Spleen (tissue), 11 donors: Measurements from ENCODE around the gene CARD10. TPM values are rescaled to one million over a fixed set of nuclear protein-coding genes. Genes with fewer than 3 reads are reported as not detected.
A peak's percentile ranks its signal among the peaks of the same experiment; 100 is the strongest.

Experiments used
- DNase-seq: peaks from one replicate; pipeline ENCODE4 v3.0.0-alpha.2; 2020
- H3K27ac ChIP-seq, 8 donors: fragments of 200-600 bp; sonication (generic) in 7 of 8; 1 replicate in 4 of 8; 2 replicates in 4 of 8; pipeline versions ENCODE4 v1.5.0 to v1.8.0; 2016 to 2021; ENCODE audit warnings: inconsistent platforms in 4 of 8, mild to moderate bottlenecking in 4 of 8, moderate library complexity in 1 of 8
- H3K27me3 ChIP-seq, 7 donors: fragments of 200-600 bp; sonication (generic) in 6 of 7; replicated peaks in 1 of 7; 1 replicate in 4 of 7; 2 replicates in 3 of 7; pipeline versions ENCODE4 v1.5.0 to v1.8.0; 2016 to 2021; ENCODE audit warnings: inconsistent platforms in 3 of 7, mild to moderate bottlenecking in 1 of 7
- H3K36me3 ChIP-seq, 6 donors: fragments of 200-600 bp; sonication (generic) in 5 of 6; 1 replicate in 4 of 6; 2 replicates in 2 of 6; pipeline versions ENCODE4 v1.5.0 to v1.8.0; 2016 to 2021; ENCODE audit warnings: inconsistent platforms in 2 of 6
- H3K4me1 ChIP-seq, 6 donors: fragments of 200-600 bp; sonication (generic) in 5 of 6; 1 replicate in 3 of 6; 2 replicates in 3 of 6; pipeline versions ENCODE4 v1.5.0 to v1.8.0; 2016 to 2021; ENCODE audit warnings: inconsistent platforms in 3 of 6
- H3K4me3 ChIP-seq, 8 donors: fragments of 200-600 bp; sonication (generic) in 7 of 8; 1 replicate in 4 of 8; 2 replicates in 4 of 8; pipeline versions ENCODE4 v1.5.0 to v1.8.0; 2016 to 2021; ENCODE audit warnings: inconsistent platforms in 4 of 8, mild to moderate bottlenecking in 4 of 8, moderate library complexity in 2 of 8
- H3K9me3 ChIP-seq, 8 donors: fragments of 200-600 bp; sonication (generic) in 7 of 8; 1 replicate in 4 of 8; 2 replicates in 4 of 8; pipeline versions ENCODE4 v1.5.0 to v1.8.0; 2016 to 2021; ENCODE audit warnings: inconsistent platforms in 4 of 8
- CTCF ChIP-seq, 11 experiments: fragments of 200-600 bp in 7 of 11; fragments of 450-650 bp in 4 of 11; sonication (generic) in 4 of 11; IDR thresholded peaks in 8 of 11; conservative IDR thresholded peaks in 3 of 11; 1 replicate in 7 of 11; 2 replicates in 4 of 11; pipeline versions ENCODE4 v1.4.0 to v1.8.0; 2016 to 2021; ENCODE audit warnings: antibody characterized with exemption in 11 of 11, inconsistent platforms in 4 of 11, mild to moderate bottlenecking in 1 of 11
- POLR2A ChIP-seq, 3 donors: fragments of 450-650 bp; IDR thresholded peaks; one replicate each; pipeline ENCODE4 v1.5.1; 2017; ENCODE audit warnings: antibody characterized with exemption in 3 of 3, mild to moderate bottlenecking in 1 of 3
- POLR2AphosphoS5 ChIP-seq, 3 donors: sonication (generic); formaldehyde crosslinking; IDR thresholded peaks; one replicate each; pipeline ENCODE4 v1.5.1; 2017; ENCODE audit warnings: antibody characterized with exemption in 3 of 3
- WGBS, 5 donors: extraction: QIAGEN DNeasy Blood & Tissue Kit in 3 of 5; methylation state at CpG; one replicate each; pipeline versions ENCODE4 v1.1.5 to v1.1.7; 2013 to 2018; 5-methylcytosine and 5-hydroxymethylcytosine counted together
- intact Hi-C: fragments of 100-400 bp; cut with DNase I; formaldehyde crosslinking; loops from one replicate; pipeline ENCODE4 v1.15.0; 2023; ENCODE audit warnings: low total_unique reads
- polyA plus RNA-seq, 3 donors: library from polyadenylated mRNA; stranded (reverse); fragments of 200-250 nt; gene quantifications; one replicate each; pipeline ENCODE4 v1.2.1, GENCODE V29; 2013
- total RNA-seq, 7 donors: library from RNA; depleted of rRNA in 3 of 7; stranded (reverse); fragments of >200 nt in 3 of 7; fragmentation: NEBNext Ultra II Directional in 4 of 7; extraction: Animal tissue kit (Norgen Biotek cat#: 25700) in 4 of 7; gene quantifications; one replicate each; pipeline versions ENCODE4 v1.1.0 to v1.2.1, GENCODE V29; 2016 to 2021
- donor health status: healthy with polysubstance abuse.
- donor health status: DM: no; HTN: no; CAD: no; lungs with moderate emphysema.
- donor health status: DM: no; HTN: no; CAD: no.
- donor health status: Bipolar disorder and iron deficiency.
- donor health status: healthy.
- donor health status: DM: no; HTN: no; CAD: no.
- donor health status: DM: yes; HTN: yes; CAD: no.

Gene CARD10
- total and polyA plus RNA-seq, 10 donors: 2.5 to 12.5 (median 9.5) TPM

- Histone ChIP-seq H3K9me3 (no peaks in the 10 kb centered on the region), H3K36me3 (peaks cover 0 to 18% (median 0%) of the 10 kb centered on the region in 6 donors), H3K27ac (peak overlapping the region in 7 of 8 donors; percentile 17 to 91 (median 85)), H3K4me3 (peak overlapping the region in 1 of 8 donors; percentile 6), H3K4me1 (peaks cover 32 to 88% (median 64%) of the 10 kb centered on the region in 6 donors), H3K27me3 (peaks cover 0 to 71% (median 22%) of the 10 kb centered on the region in 7 donors)
- 73 to 81% (median 75%) methylated on average over 7 of the region's 7 CpGs for WGBS, 5 donors
- intact Hi-C loops: no loop called here
- no peak for DNase-seq
- peak in 1 of 3 donors; percentile 21 for TF ChIP-seq POLR2AphosphoS5 (IDR thresholded peaks at IDR 0.05)
- TF ChIP-seq POLR2A (IDR thresholded peaks at IDR 0.05): no peak
- TF ChIP-seq CTCF (IDR thresholded peaks at IDR 0.05 in 8 of 11, conservative IDR thresholded peaks at IDR 0.05 in 3 of 11): no peak
These were observed 45.0 kb upstream of the CARD10 start for GRCh38 chr22:37564111-37564711.

GRCh38 chr22:37563153-37564081, 44.2 kb upstream of the CARD10 start:
- H3K4me1 ChIP-seq: peaks cover 32 to 84% (median 64%) of the 10 kb centered on the region in 6 donors
- H3K27me3 ChIP-seq: peaks cover 0 to 79% (median 22%) of the 10 kb centered on the region in 7 donors
- H3K27ac ChIP-seq: peak overlapping the region; percentile 1 to 91 (median 85)

DNA sequence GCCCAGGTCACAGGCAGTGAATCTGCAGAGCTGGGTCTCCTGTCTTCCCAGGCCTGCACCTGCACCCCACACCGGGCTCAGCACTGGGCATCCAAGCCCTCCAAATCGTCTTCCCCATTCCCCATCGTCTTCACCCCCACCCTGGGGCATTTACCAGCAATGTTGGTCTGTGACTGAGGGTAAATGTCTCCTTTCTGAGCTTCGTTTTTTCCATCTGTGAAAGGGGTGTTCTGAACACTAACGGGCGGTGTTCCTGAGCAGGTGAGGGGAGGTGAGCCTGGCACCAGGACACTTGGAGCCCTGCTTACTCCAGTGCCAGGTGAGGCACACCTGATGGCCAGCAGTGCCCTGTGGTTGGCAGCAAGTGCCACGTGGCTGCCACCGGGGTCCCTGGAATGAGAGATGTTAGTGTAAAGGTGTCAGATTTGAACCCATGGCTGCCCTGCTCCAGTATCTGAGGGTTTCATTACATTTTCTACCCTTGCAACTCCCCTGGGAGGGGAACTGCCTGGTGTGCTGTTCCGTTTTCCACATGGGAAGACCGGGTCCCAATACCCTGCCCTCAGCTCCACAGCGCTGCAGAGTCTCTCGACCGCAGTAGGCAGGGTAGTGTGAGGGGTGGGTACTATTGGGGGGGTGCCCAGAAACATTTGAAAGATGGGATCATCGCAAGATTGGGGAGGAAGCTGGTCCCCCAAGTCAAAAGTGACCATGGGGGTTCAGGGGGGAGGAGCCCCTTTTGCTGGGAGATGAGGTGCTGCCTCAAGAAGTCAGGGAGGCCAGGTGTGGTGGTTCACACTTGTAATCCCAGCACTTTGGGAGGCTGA, 43.0 kb upstream of the CARD10 start:
- peak overlapping the region in 7 of 8 donors; percentile 81 to 91 (median 87) for H3K27ac ChIP-seq
- no peak for DNase-seq
- peak overlapping the region in 7 of 8 donors; percentile 34 to 68 (median 47) for H3K4me3 ChIP-seq
- H3K36me3 ChIP-seq: peaks cover 0 to 9% (median 0%) of the 10 kb centered on the region in 6 donors
- no peaks in the 10 kb centered on the region for H3K9me3 ChIP-seq
- peaks cover 0 to 84% (median 22%) of the 10 kb centered on the region in 7 donors for H3K27me3 ChIP-seq
- H3K4me1 ChIP-seq: peaks cover 28 to 81% (median 57%) of the 10 kb centered on the region in 6 donors
- intact Hi-C loops: no loop called here
- TF ChIP-seq CTCF (IDR thresholded peaks at IDR 0.05 in 8 of 11, conservative IDR thresholded peaks at IDR 0.05 in 3 of 11): peak in 4 of 11 experiments; percentile 0 to 39 (median 12)
- no peak for TF ChIP-seq POLR2A (IDR thresholded peaks at IDR 0.05)
- TF ChIP-seq POLR2AphosphoS5 (IDR thresholded peaks at IDR 0.05): no peak
- 66 to 77% (median 74%) methylated on average over 14 of the region's 14 CpGs for WGBS, 5 donors

More at GRCh38 chr22:37563153-37564081, 44.2 kb upstream of the CARD10 start:
- Histone ChIP-seq H3K36me3 (peaks cover 0 to 10% (median 0%) of the 10 kb centered on the region in 6 donors), H3K4me3 (peak overlapping the region in 1 of 8 donors; percentile 6), H3K9me3 (no peaks in the 10 kb centered on the region)
- intact Hi-C loops: no loop called here
- DNase-seq: no peak
- WGBS, 5 donors: 70 to 81% (median 76%) methylated on average over 14 of the region's 14 CpGs
- TF ChIP-seq POLR2AphosphoS5 (IDR thresholded peaks at IDR 0.05) (peak in 1 of 3 donors; percentile 22), POLR2A (IDR thresholded peaks at IDR 0.05) (no peak)
